Natural killer cell (primary cell): ENCODE measurements around the gene ARL13B. TPM values are rescaled to one million over a fixed set of nuclear protein-coding genes. Genes with fewer than 3 reads are reported as not detected.

Source experiments
- ATAC-seq, 3 donors: fragments of 150-1000 bp in 2 of 3; fragments of 200-7000 bp in 1 of 3; cut with Tn5 transposase; 1 replicate in 1 of 3; 2 replicates in 2 of 3; pipeline ENCODE4 v1.10.0; 2021; ENCODE audit warnings: mild to moderate bottlenecking in 2 of 3, moderate library complexity in 2 of 3
- DNase-seq, 2 donors: peaks; one replicate each; pipeline versions ENCODE4 v3.0.0 to v3.0.0-alpha.2; 2013 to 2021; ENCODE audit warnings: mixed read lengths in 1 of 2
- H3K27ac ChIP-seq: one replicate; pipeline ENCODE4 v1.5.1; 2013; ENCODE audit warnings: mild to moderate bottlenecking, low read length
- H3K27me3 ChIP-seq: one replicate; pipeline ENCODE4 v1.6.1; 2013; ENCODE audit warnings: low read length; ENCODE audit not compliant: control insufficient read depth, insufficient read depth
- H3K36me3 ChIP-seq: one replicate; pipeline ENCODE4 v1.6.1; 2013; ENCODE audit warnings: low read length; ENCODE audit not compliant: control insufficient read depth, insufficient read depth
- H3K4me1 ChIP-seq: one replicate; pipeline ENCODE4 v1.6.1; 2013; ENCODE audit warnings: low read length; ENCODE audit not compliant: control insufficient read depth, insufficient read depth
- H3K4me3 ChIP-seq: one replicate; pipeline ENCODE4 v1.5.1; 2013; ENCODE audit warnings: low read length
- H3K9me3 ChIP-seq: one replicate; pipeline ENCODE4 v1.6.1; 2013; ENCODE audit warnings: low read length; ENCODE audit not compliant: control insufficient read depth, insufficient read depth
- H3K27ac Mint-ChIP-seq, 2 donors: one replicate each; pipeline ENCODE4 v1.8.0; 2022; ENCODE audit warnings: mild to moderate bottlenecking in 2 of 2, mixed read lengths in 2 of 2, moderate library complexity in 1 of 2
- H3K27me3 Mint-ChIP-seq, 2 donors: one replicate each; pipeline ENCODE4 v1.8.0; 2022; ENCODE audit warnings: low read depth in 2 of 2, mixed read lengths in 2 of 2
- H3K36me3 Mint-ChIP-seq: one replicate; pipeline ENCODE4 v1.8.0; 2022; ENCODE audit warnings: mixed read lengths
- H3K4me1 Mint-ChIP-seq, 2 donors: one replicate each; pipeline ENCODE4 v1.8.0; 2022; ENCODE audit warnings: mixed read lengths in 2 of 2
- H3K4me3 Mint-ChIP-seq: one replicate; pipeline ENCODE4 v1.8.0; 2022; ENCODE audit warnings: mild to moderate bottlenecking, moderate library complexity, mixed read lengths
- H3K9me3 Mint-ChIP-seq, 2 donors: one replicate each; pipeline ENCODE4 v1.8.0; 2022; ENCODE audit warnings: mixed read lengths in 2 of 2
- CTCF ChIP-seq: fragments of 200-600 bp; IDR thresholded peaks from one replicate; pipeline ENCODE4 v1.8.0; 2022; ENCODE audit warnings: antibody characterized with exemption
- WGBS: methylation state at CpG from one replicate; pipeline ENCODE4 v1.1.7; 2013; ENCODE audit warnings: missing lambda C conversion rate; ENCODE audit not compliant: insufficient coverage; 5-methylcytosine and 5-hydroxymethylcytosine counted together
- intact Hi-C: fragments of 100-400 bp; cut with micrococcal nuclease; formaldehyde crosslinking; loops from one replicate; pipeline ENCODE4 v1.14.2; 2022
- total RNA-seq, 4 donors: library from RNA; stranded (reverse); fragments of 120-200 nt in 1 of 4; gene quantifications; one replicate each; pipeline versions ENCODE4 v1.2.3 to v1.2.4, GENCODE V29; 2013 to 2022

The ARL13B gene
- total RNA-seq, 3 donors from 2014 or later (not counting 1 experiment from before 2014, with no cell fraction given): 8.3 to 14.3 (median 10.5) TPM

- no peak overlapping the region for H3K4me3 Mint-ChIP-seq
- no peak for ATAC-seq
- no peak for DNase-seq
Measured at GRCh38 chr3:94050546-94050945, 70.6 kb downstream of the ARL13B start.

GRCh38 chr3:94061297-94061696, 81.3 kb downstream of the ARL13B start:
- ATAC-seq (no peak), DNase-seq (no peak)
- Histone ChIP-seq H3K9me3 (no peaks in the 10 kb centered on the region), H3K4me3 (no peak overlapping the region), H3K27ac (no peak overlapping the region), H3K4me1 (peaks cover 7% of the 10 kb centered on the region), H3K27me3 (no peaks in the 10 kb centered on the region), H3K36me3 (peaks cover 5% of the 10 kb centered on the region)
- intact Hi-C loops: no loop called here
- H3K27ac Mint-ChIP-seq: no peak overlapping the region
- TF ChIP-seq CTCF: no peak
- no peaks in the 10 kb centered on the region for H3K27me3 Mint-ChIP-seq
- H3K9me3 Mint-ChIP-seq: no peaks in the 10 kb centered on the region
- H3K4me1 Mint-ChIP-seq: peaks cover 23 to 30% of the 10 kb centered on the region in 2 donors
- 95% methylated on average over 10 of the region's 13 CpGs for whole genome bisulfite sequencing
- no peaks in the 10 kb centered on the region for H3K36me3 Mint-ChIP-seq
- H3K4me3 Mint-ChIP-seq: no peak overlapping the region

More at GRCh38 chr3:94050546-94050945, 70.6 kb downstream of the ARL13B start:
- Mint-ChIP-seq H3K36me3 (no peaks in the 10 kb centered on the region), H3K27ac (no peak overlapping the region), H3K27me3 (no peaks in the 10 kb centered on the region), H3K4me1 (no peaks in the 10 kb centered on the region), H3K9me3 (no peaks in the 10 kb centered on the region)
- intact Hi-C loops: no loop called here
- TF ChIP-seq CTCF: no peak
- Histone ChIP-seq H3K27me3 (no peaks in the 10 kb centered on the region), H3K27ac (no peak overlapping the region), H3K9me3 (no peaks in the 10 kb centered on the region), H3K4me1 (no peaks in the 10 kb centered on the region), H3K4me3 (no peak overlapping the region), H3K36me3 (no peaks in the 10 kb centered on the region)

- Histone ChIP-seq H3K4me3 (peak within 1 kb of the TSS; percentile 89), H3K36me3 (peaks cover 14% of the 10 kb centered on the region), H3K4me1 (peaks cover 7% of the 10 kb centered on the region), H3K9me3 (no peaks in the 10 kb centered on the region), H3K27me3 (no peaks in the 10 kb centered on the region), H3K27ac (peak within 1 kb of the TSS; percentile 98)
- no peak for TF ChIP-seq CTCF
- no peaks in the 10 kb centered on the region for H3K27me3 Mint-ChIP-seq
- peak within 1 kb of the TSS; percentile 98 for H3K4me3 Mint-ChIP-seq
- WGBS: under 1% methylated on average over 50 of the region's 52 CpGs
- peak; percentile 79 to 95 for DNase-seq
- peak; percentile 83 to 89 (median 86) for ATAC-seq
- intact Hi-C loops: loop anchor here (1.0 kb wide), 1 partner anchor 82 kb away; the partner anchor contains the start of gene ARL13B
- H3K4me1 Mint-ChIP-seq: peaks cover 37 to 45% of the 10 kb centered on the region in 2 donors
- no peaks in the 10 kb centered on the region for H3K9me3 Mint-ChIP-seq
- peak within 1 kb of the TSS; percentile 99 for H3K27ac Mint-ChIP-seq
- peaks cover 7% of the 10 kb centered on the region for H3K36me3 Mint-ChIP-seq
Measured at GRCh38 chr3:94062513-94063404, 82.8 kb downstream of the ARL13B start, which contains the start of the genes DHFR2 and NSUN3. TSS of gene DHFR2 (minus strand) at chr3:94062916. CDS start at chr3:94061511, 1,405 bp downstream. TSS of gene NSUN3 (plus strand) at chr3:94063061. CDS start at chr3:94063127, 66 bp downstream.
